Mammary epithelial cell (primary cell): ENCODE measurements around the gene RANBP1.

Experiments used
- CTCF ChIP-seq, 2 donors: IDR thresholded peaks in 1 of 2; conservative IDR thresholded peaks in 1 of 2; 2 replicates each; pipeline ENCODE4 v1.5.1; 2011 to 2012; ENCODE audit warnings: inconsistent platforms in 2 of 2, low read length in 2 of 2, mild to moderate bottlenecking in 2 of 2, control low read depth in 1 of 2, low read depth in 1 of 2; ENCODE audit not compliant: insufficient read depth in 1 of 2; ENCODE audit errors: extremely low read depth in 1 of 2
- EZH2 ChIP-seq: IDR thresholded peaks from 2 replicates; pipeline ENCODE4 v1.6.1; 2012; ENCODE audit warnings: low read length, inconsistent platforms, borderline replicate concordance

- TF ChIP-seq CTCF (conservative IDR thresholded peaks at IDR 0.05 in 1 of 2, IDR thresholded peaks at IDR 0.05 in 1 of 2; ENCODE audit: extremely low read depth in 1 of 2, insufficient read depth in 1 of 2, low read depth in 1 of 2, low read length in 2 of 2) (no peak), EZH2 (no peak)
Observed at GRCh38 chr22:20170170-20170569, 54.3 kb downstream of the RANBP1 start.
